K562 (cell line): ENCODE results near the gene SRRT. TPM values are rescaled to one million over a fixed set of nuclear protein-coding genes. Genes with fewer than 3 reads are reported as not detected.

Source experiments
- CBX5 ChIP-seq: IDR thresholded peaks from 2 replicates; pipeline ENCODE4 v1.6.1; 2014; ENCODE audit warnings: low read depth, borderline replicate concordance
- KDM2B ChIP-seq: fragments of 250-450 bp; sonication (Bioruptor Pico); IDR thresholded peaks from 2 replicates; pipeline ENCODE4 v1.8.0; 2021; ENCODE audit warnings: mild to moderate bottlenecking, moderate library complexity
- POLR2AphosphoS2 ChIP-seq: IDR thresholded peaks from 2 replicates; pipeline ENCODE4 v1.6.1; 2012; ENCODE audit warnings: low read length, improper control_type of control experiment
- RBM14 ChIP-seq: fragments of 200-400 bp; formaldehyde crosslinking; IDR thresholded peaks from 2 replicates; pipeline ENCODE4 v1.6.1; 2018; ENCODE audit warnings: low read depth, mild to moderate bottlenecking, low read length, moderate library complexity, borderline replicate concordance; ENCODE audit not compliant: insufficient read depth
- SMAD2 ChIP-seq: fragments of 150-350 bp; IDR thresholded peaks from 2 replicates; pipeline ENCODE4 v1.6.1; 2014; ENCODE audit warnings: low read depth, mild to moderate bottlenecking, low read length
- TAL1 ChIP-seq: fragments of 450-650 bp; IDR thresholded peaks from 2 replicates; pipeline ENCODE4 v1.6.1; 2016; ENCODE audit warnings: mild to moderate bottlenecking
- TEAD4 ChIP-seq, 2 experiments: sonication (generic) in 1 of 2; formaldehyde crosslinking in 1 of 2; IDR thresholded peaks; 2 replicates each; pipeline versions ENCODE4 v1.6.1 to v1.8.0; 2012 to 2022; ENCODE audit warnings: borderline replicate concordance in 1 of 2, inconsistent platforms in 1 of 2, low read length in 1 of 2, mild to moderate bottlenecking in 1 of 2, missing genetic modification reagents in 1 of 2
- WHSC1 ChIP-seq: IDR thresholded peaks from one replicate; pipeline ENCODE4 v1.6.1; 2012; ENCODE audit warnings: low read length, control low read depth, inconsistent platforms
- ZNF253 ChIP-seq: fragments of 250-450 bp; sonication (Bioruptor Pico); conservative IDR thresholded peaks from 2 replicates; pipeline ENCODE4 v1.6.1; 2021; ENCODE audit warnings: mild to moderate bottlenecking
- polyA plus RNA-seq, 8 experiments: library from polyadenylated mRNA; depleted of rRNA in 4 of 8; stranded (reverse) in 5 of 8; unstranded in 3 of 8; fragments of >200 nt; fragmentation: Nextera tagmentation in 2 of 8; fragmentation: Illumina TruSeq in 1 of 8; extraction: Ambion mirVana in 2 of 8; extraction: Trizol in 1 of 8; gene quantifications; 2 replicates each; pipeline versions ENCODE4 v1.2.1 to v1.2.3, GENCODE V29; 2011 to 2014; ENCODE audit warnings: inconsistent platforms in 1 of 8, missing spikeins in 1 of 8
- total RNA-seq, 7 experiments: library from RNA; depleted of rRNA in 6 of 7; stranded (reverse); fragments of >200 nt in 6 of 7; fragmentation: Illumina TruSeq in 2 of 7; extraction: Trizol in 2 of 7; gene quantifications; 2 replicates each; pipeline versions ENCODE4 v1.2.1 to v1.2.3, GENCODE V29; 2011 to 2021; ENCODE audit warnings: low replicate concordance in 1 of 7
- TF ChIP-seq, protein P1 (sequence below): sonication (generic); formaldehyde crosslinking; IDR thresholded peaks from 2 replicates; pipeline ENCODE4 v1.8.1; 2023; ENCODE audit warnings: mild to moderate bottlenecking, missing genetic modification reagents
- TF ChIP-seq, protein P2 (sequence below): sonication (generic); formaldehyde crosslinking; IDR thresholded peaks from 2 replicates; pipeline ENCODE4 v1.5.0; 2020; ENCODE audit warnings: missing genetic modification reagents
- TF ChIP-seq, protein P3 (sequence below), 3 experiments: IDR thresholded peaks in 2 of 3; conservative IDR thresholded peaks in 1 of 3; 2 replicates each; pipeline ENCODE4 v1.5.1; 2011 to 2012; ENCODE audit warnings: low read length in 3 of 3, mild to moderate bottlenecking in 3 of 3, control low read depth in 2 of 3, improper control_type of control experiment in 1 of 3, inconsistent platforms in 1 of 3, low read depth in 1 of 3, mixed read lengths in 1 of 3, moderate library complexity in 1 of 3; ENCODE audit not compliant: insufficient read depth in 2 of 3
- TF ChIP-seq, protein P4 (sequence below), 2 experiments: fragments of 450-650 bp; formaldehyde crosslinking in 1 of 2; IDR thresholded peaks; 2 replicates each; pipeline versions ENCODE4 v1.4.0 to v1.6.1; 2014 to 2020; ENCODE audit warnings: mild to moderate bottlenecking in 2 of 2, borderline replicate concordance in 1 of 2, low read depth in 1 of 2

SRRT gene
- total and polyA plus RNA-seq, 9 of the 15 experiments (the other 6 are each of a cell fraction or from before 2014, with no cell fraction given), result 10.3 to 263 (median 84.4) TPM

DNA sequence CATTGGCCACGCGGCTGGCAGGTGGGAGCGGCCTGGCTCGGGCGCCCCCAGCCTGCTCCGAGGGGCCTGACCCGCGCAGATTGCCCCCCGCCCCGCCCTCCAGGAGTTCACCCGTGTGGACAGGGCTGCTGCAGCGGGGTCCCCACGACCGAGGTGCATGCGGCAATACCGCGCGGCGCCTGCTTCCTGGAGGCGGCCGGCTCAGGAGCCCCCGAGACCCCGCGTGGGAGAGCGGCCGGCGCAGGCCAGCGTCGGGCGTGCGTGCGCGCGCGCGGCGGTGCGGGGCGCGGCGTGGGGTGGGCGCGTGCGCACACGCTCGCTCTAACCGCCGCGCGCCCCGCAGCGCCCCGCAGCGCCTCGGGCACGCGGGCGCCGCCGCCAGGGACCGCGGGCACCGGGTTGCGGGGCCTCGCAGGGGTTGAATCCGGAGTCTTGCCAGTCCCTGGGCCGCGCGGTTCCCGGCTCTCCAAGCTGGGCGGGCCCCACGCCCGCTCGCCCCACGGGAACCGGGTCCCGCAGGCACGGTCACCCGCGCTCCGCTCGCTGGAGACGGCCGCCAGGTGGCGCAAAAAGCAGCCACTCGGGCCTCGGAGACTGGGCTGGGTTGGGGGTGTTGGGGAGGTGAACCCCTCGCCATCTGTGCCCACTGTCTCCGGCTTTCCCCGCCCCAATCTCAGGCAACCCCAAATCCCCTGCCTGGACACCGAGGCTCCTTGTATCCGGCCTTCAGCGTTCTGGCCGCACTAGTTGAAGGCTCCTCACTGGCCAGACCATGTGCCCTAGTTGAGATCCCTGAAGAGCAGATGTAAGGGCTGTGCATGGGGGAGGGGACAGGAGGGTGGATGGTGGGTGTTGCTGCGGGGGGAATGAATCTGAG, 22.1 kb downstream of the SRRT start (continued):
- TF ChIP-seq, protein P1, sequence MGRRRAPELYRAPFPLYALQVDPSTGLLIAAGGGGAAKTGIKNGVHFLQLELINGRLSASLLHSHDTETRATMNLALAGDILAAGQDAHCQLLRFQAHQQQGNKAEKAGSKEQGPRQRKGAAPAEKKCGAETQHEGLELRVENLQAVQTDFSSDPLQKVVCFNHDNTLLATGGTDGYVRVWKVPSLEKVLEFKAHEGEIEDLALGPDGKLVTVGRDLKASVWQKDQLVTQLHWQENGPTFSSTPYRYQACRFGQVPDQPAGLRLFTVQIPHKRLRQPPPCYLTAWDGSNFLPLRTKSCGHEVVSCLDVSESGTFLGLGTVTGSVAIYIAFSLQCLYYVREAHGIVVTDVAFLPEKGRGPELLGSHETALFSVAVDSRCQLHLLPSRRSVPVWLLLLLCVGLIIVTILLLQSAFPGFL (CRISPR knock-in tag), result peak; percentile 5; the same call in 1 of the 2 replicates
- TF ChIP-seq POLR2AphosphoS2 (no peak), SMAD2 (no peak), CBX5 (no peak), TAL1 (no peak), RBM14 (no peak), KDM2B (CRISPR knock-in tag) (peak; percentile 59; the same call in 1 of the 2 replicates), ZNF253 (no peak), WHSC1 (no peak), TEAD4 (IDR thresholded peaks at IDR 0.05; ENCODE audit: low read length) (no peak), TEAD4 (CRISPR knock-in tag; IDR thresholded peaks at IDR 0.05; ENCODE audit: borderline replicate concordance) (no peak)
- TF ChIP-seq, protein P2, sequence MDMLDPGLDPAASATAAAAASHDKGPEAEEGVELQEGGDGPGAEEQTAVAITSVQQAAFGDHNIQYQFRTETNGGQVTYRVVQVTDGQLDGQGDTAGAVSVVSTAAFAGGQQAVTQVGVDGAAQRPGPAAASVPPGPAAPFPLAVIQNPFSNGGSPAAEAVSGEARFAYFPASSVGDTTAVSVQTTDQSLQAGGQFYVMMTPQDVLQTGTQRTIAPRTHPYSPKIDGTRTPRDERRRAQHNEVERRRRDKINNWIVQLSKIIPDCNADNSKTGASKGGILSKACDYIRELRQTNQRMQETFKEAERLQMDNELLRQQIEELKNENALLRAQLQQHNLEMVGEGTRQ (CRISPR knock-in tag), result no peak
- TF ChIP-seq, protein P3, sequence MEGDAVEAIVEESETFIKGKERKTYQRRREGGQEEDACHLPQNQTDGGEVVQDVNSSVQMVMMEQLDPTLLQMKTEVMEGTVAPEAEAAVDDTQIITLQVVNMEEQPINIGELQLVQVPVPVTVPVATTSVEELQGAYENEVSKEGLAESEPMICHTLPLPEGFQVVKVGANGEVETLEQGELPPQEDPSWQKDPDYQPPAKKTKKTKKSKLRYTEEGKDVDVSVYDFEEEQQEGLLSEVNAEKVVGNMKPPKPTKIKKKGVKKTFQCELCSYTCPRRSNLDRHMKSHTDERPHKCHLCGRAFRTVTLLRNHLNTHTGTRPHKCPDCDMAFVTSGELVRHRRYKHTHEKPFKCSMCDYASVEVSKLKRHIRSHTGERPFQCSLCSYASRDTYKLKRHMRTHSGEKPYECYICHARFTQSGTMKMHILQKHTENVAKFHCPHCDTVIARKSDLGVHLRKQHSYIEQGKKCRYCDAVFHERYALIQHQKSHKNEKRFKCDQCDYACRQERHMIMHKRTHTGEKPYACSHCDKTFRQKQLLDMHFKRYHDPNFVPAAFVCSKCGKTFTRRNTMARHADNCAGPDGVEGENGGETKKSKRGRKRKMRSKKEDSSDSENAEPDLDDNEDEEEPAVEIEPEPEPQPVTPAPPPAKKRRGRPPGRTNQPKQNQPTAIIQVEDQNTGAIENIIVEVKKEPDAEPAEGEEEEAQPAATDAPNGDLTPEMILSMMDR (IDR thresholded peaks at IDR 0.05 in 2 of 3, conservative IDR thresholded peaks at IDR 0.05 in 1 of 3; ENCODE audit: insufficient read depth in 2 of 3, low read depth in 1 of 3, low read length in 3 of 3), result peak; percentile 79 to 94 (median 84)
- TF ChIP-seq, protein P4, sequence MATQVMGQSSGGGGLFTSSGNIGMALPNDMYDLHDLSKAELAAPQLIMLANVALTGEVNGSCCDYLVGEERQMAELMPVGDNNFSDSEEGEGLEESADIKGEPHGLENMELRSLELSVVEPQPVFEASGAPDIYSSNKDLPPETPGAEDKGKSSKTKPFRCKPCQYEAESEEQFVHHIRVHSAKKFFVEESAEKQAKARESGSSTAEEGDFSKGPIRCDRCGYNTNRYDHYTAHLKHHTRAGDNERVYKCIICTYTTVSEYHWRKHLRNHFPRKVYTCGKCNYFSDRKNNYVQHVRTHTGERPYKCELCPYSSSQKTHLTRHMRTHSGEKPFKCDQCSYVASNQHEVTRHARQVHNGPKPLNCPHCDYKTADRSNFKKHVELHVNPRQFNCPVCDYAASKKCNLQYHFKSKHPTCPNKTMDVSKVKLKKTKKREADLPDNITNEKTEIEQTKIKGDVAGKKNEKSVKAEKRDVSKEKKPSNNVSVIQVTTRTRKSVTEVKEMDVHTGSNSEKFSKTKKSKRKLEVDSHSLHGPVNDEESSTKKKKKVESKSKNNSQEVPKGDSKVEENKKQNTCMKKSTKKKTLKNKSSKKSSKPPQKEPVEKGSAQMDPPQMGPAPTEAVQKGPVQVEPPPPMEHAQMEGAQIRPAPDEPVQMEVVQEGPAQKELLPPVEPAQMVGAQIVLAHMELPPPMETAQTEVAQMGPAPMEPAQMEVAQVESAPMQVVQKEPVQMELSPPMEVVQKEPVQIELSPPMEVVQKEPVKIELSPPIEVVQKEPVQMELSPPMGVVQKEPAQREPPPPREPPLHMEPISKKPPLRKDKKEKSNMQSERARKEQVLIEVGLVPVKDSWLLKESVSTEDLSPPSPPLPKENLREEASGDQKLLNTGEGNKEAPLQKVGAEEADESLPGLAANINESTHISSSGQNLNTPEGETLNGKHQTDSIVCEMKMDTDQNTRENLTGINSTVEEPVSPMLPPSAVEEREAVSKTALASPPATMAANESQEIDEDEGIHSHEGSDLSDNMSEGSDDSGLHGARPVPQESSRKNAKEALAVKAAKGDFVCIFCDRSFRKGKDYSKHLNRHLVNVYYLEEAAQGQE (IDR thresholded peaks at IDR 0.05; ENCODE audit: borderline replicate concordance), result peak; percentile 82
- TF ChIP-seq, protein P4 (CRISPR knock-in tag; IDR thresholded peaks at IDR 0.05; ENCODE audit: low read depth), result no peak
